PC-9 (cell line): ENCODE data around the gene GATB.

ENCODE experiments used
- CTCF ChIP-seq: fragments of 200-600 bp; sonication (generic); conservative IDR thresholded peaks from 2 replicates; pipeline ENCODE4 v1.6.1; 2017; ENCODE audit warnings: mixed run types, antibody characterized with exemption, mild to moderate bottlenecking, moderate library complexity
- EZH2 ChIP-seq: fragments of 200-600 bp; sonication (generic); IDR thresholded peaks from 2 replicates; pipeline ENCODE4 v1.8.0; 2017; ENCODE audit warnings: antibody characterized with exemption, low read depth

DNA sequence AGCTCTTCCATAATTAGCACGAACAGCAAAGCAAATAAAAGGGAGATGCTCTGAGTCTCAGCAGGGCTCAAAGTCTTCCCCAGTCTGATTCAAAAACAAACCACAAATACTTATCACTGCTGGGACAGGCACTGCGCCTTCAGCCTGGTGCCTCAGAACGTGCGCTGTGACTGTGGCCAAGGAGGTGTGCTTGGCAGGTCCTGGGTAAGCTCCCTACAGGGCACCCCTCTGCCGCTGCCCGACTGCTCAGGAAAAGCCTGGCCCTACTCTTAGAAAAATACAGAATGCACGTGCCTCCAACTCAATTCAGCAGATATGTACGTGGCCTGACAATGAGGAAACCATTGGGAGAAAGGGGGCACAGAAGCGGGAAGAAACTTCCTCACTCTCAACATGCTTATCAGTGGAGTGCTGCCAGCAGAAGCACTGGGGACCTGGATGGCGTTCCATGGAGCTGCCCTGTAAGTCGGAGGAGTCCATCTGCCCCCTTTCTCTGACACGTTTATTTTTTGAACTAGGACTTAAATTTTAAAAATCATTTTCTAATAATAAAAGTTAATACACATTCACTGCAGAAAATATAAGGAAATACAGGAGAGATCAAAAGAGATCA is 86.8 kb downstream of the GATB start:
- TF ChIP-seq CTCF (no peak), EZH2 (no peak)
